Measurements from ENCODE around the gene OXTR.

GRCh38 chr3:8805774-8806173, 36.4 kb upstream of the OXTR start:
- TF ChIP-seq, protein P1, sequence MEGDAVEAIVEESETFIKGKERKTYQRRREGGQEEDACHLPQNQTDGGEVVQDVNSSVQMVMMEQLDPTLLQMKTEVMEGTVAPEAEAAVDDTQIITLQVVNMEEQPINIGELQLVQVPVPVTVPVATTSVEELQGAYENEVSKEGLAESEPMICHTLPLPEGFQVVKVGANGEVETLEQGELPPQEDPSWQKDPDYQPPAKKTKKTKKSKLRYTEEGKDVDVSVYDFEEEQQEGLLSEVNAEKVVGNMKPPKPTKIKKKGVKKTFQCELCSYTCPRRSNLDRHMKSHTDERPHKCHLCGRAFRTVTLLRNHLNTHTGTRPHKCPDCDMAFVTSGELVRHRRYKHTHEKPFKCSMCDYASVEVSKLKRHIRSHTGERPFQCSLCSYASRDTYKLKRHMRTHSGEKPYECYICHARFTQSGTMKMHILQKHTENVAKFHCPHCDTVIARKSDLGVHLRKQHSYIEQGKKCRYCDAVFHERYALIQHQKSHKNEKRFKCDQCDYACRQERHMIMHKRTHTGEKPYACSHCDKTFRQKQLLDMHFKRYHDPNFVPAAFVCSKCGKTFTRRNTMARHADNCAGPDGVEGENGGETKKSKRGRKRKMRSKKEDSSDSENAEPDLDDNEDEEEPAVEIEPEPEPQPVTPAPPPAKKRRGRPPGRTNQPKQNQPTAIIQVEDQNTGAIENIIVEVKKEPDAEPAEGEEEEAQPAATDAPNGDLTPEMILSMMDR (conservative IDR thresholded peaks at IDR 0.05; ENCODE audit: low read depth, low read length): no peak
- no peak for TF ChIP-seq EZH2phosphoT487 (IDR thresholded peaks at IDR 0.05; ENCODE audit: borderline replicate concordance, low read length)
- TF ChIP-seq EZH2 (IDR thresholded peaks at IDR 0.05; ENCODE audit: low read length, unreplicated experiment): no peak

All from PC-3 (cell line).